GM18517 (cell line): ENCODE measurements around the gene EDA.
"Not testable (repeated sequence)": the region's sequence is repeated elsewhere in the genome, so short reads cannot be mapped to it uniquely, and the experiment has no call there.

ENCODE experiments used
- ATAC-seq: cut with Tn5 transposase; IDR thresholded peaks from one replicate; pipeline ENCODE4 v1.9.1; 2021; ENCODE audit warnings: mild to moderate bottlenecking, moderate library complexity; ENCODE audit not compliant: unreplicated experiment

The EDA gene

GRCh38 chrX:69741721-69742120 lies 125.8 kb downstream of the EDA start:
- ATAC-seq, result no peak

DNA sequence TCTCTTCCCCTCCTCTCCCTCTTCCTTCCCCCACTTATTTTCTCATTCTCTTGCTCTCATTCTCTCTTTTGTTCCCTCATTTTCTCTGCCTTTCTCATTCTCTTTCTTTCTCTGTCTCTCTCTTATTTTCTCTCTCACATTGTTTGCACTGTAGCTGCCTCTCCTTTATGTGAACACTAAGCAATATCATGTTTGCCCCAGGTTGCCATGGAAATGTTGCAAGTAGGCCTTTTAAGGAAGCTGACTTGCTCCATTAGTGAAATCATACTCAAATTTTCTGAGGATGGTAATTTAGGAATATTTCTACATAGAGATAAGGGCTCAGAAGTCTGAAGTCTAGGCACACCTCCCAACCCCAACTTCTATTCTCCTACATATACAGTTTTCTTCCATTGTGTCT lies 130.1 kb downstream of the EDA start:
- no peak for ATAC-seq

- no peak for ATAC-seq
Observed at GRCh38 chrX:69748055-69748454, 132.1 kb downstream of the EDA start.

GRCh38 chrX:69759921-69760625 lies 144.2 kb downstream of the EDA start:
- no peak for ATAC-seq

DNA sequence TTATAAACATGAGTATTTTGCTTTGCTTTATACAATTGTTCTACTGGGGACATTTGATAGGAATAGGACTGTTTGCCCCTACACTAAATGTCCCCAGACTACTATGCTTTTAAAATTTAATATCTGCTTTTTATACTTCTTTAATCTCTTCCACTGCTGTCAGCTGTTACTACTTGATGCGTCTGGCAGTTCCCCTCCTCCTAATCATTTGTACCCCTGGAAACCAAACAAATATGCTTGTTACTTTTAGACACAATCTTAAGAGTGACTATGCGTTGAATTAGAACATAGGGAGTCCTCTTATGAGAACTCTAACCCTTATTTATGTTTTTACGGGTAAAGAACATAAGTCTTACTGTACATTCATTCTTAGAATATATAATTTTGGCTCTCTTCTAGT lies 145.7 kb downstream of the EDA start:
- no peak for ATAC-seq

DNA sequence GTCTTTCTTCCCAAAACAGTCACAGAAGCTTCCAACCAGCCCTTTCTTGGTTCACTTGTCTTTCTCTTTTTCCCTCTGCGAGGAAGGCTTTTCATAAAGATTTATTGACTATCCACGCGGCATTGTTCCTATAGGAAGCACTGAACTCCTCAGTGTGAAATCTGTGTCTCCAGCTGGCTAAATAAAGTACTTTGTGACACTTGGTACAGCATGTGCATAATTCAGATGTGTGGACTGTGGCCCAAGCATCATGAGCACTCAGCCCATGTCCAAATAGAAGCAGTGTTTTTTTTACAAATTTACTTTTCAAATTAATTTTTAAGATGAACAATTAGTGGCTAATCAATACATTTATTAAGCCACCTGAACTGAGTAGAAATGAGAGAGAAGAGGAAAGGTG lies 146.4 kb downstream of the EDA start:
- ATAC-seq, result no peak

GRCh38 chrX:69793260-69793935 lies 177.5 kb downstream of the EDA start:
- ATAC-seq, result no peak

GRCh38 chrX:69795702-69796101 lies 179.8 kb downstream of the EDA start:
- ATAC-seq, result no peak

DNA sequence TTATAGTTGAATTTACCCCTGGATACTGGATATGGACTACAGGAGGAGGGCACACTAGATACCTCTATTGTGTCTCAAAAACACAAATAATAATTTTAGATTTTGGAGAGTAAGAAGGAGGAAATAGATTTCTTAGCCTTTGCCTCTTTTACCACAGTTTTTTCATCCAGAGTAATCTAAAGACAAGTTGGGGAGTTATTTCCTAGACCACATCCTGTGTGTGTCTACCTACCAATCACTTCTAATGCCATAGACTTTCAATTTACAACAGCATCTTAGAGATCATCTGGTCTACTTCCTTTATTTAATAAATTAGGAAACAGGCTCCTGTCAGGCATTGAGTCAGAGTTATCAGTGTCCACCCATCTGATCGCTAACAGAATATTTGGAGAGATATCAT lies 191.5 kb downstream of the EDA start:
- no peak for ATAC-seq

- ATAC-seq, result no peak
Observed at GRCh38 chrX:69808375-69808774, 192.5 kb downstream of the EDA start.

- ATAC-seq, result no peak
Observed at GRCh38 chrX:69813677-69814076, 197.8 kb downstream of the EDA start.

DNA sequence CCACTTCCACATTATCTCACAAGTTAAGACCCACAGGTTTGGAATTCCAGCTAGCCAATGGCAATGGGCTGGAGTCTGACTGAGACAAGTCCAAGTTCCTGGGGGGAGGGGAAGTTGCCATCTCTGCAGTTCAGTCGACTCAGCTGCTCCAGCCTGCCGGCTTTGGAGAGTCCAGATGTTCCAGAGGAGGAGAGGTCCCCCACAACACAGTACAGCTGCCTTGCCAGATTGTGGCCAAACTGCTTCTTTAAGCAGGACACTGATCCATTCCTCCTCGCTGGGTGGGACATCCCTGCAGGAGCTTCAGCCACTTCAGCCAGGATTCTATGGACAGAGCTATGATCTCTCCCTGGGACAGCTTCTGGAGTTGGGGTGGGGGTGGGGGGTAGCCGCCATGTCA lies 199.2 kb downstream of the EDA start:
- ATAC-seq, result no peak

DNA sequence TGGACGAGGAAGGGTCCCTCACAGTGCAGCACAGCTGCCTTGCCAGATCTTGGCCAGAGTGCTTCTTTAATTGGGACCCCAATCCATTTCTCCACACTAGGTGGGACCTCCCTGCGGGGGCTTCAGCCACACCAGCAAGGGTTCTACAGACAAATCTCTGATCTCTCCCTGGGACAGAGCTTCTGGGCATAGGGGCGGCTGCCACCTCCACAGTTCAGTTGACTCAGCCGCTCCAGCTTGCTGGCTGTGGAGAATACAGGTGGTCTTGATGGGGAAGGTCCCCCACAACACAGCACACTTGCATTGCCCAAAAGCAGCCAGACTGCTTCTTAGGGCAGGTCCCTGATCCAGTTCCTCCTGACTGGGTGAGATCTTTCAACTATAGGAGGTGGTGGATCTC lies 199.6 kb downstream of the EDA start:
- ATAC-seq, result no peak

DNA sequence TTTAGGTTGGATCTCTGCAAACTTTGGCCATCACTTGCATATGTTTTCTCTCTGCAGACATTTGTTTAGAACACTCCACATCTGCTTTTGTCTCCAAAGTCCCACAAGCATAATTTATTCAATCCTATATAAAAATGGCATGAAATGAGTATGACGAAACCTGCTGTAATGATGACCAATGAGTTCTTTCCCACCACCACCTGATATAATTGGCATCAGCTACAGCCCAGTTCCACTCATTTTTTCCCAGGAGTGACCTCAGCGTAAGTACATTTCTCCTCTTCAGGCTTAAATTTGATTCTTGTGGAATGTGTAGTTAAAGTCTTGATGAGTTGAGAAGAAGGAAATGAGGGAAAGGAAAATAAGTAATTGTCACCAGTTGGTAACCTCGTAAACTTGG lies 228.7 kb downstream of the EDA start:
- ATAC-seq, result no peak

- not testable (repeated sequence) for ATAC-seq
Observed at GRCh38 chrX:69859999-69860398, 244.1 kb downstream of the EDA start.

- ATAC-seq, result no peak
Observed at GRCh38 chrX:69876221-69876620, 260.3 kb downstream of the EDA start.

DNA sequence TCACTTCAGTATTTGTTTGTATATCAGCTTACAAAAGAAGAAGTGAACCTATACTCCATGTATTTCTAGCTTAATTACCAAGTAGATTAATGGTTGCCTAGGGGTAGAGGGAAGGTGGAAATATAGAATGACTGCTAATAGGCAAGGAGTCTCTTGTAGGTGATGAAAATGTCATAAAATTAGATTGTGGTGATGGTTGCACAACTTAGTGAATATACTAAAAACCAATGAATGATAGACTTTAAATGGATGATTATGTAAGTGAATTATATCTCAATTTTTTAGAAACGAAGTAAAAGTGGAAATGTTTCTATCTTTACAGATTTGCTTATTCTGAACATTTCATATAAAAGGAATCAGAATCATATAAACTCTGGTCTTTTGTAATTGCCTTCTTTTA lies 268.3 kb downstream of the EDA start:
- no peak for ATAC-seq

GRCh38 chrX:69896046-69896445 lies 280.1 kb downstream of the EDA start:
- no peak for ATAC-seq

GRCh38 chrX:69900491-69900890 lies 284.6 kb downstream of the EDA start:
- ATAC-seq, result no peak

DNA sequence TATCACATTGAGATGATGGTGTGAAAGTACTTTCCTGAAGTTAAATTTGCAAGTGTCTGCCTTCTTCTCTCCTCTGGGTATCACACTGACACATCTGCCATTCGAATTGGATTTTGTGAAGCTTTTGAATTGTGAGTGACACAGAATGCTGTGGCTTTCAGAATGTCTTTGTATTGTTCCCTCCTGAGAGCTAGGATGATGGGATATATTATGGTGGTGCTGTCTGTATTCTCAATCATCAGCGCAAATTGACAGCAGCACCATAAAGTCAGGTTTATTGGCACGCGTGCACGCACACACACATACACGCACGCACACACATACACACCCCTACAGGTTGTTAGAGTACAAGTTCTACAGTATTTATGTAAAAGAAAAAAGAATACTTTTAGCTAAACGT lies 290.5 kb downstream of the EDA start:
- no peak for ATAC-seq

DNA sequence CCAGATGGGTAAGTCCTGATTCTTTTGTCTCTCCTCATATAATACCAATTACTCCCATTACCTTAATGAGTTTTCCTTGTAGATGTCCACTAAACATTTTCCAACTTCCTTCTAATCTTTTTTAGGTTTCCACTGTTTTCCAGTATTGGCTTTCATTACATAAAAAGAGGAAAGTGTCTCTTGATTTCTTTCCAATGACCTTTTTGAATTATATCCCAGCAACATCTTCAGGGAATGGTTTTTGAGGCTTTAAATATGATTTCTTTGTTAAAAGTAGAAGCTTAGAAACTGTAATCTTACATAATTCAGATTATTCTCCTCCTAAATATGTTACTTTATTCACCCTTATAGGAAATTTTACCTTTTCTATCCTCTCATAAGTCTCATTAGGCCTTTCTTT lies 298.9 kb downstream of the EDA start:
- ATAC-seq, result no peak

GRCh38 chrX:69919749-69920148 lies 303.8 kb downstream of the EDA start:
- ATAC-seq, result no peak

- no peak for ATAC-seq
Observed at GRCh38 chrX:69932323-69932722, 316.4 kb downstream of the EDA start.
